Measurements from ENCODE around the gene ANKRD24.

ANKRD24 gene

GRCh38 chr19:4256563-4256962 lies 74.1 kb downstream of the ANKRD24 start:
- no peak for DNase-seq (ENCODE audit: low spot score)
- Histone ChIP-seq H3K27ac (no peak overlapping the region), H3K4me3 (no peak overlapping the region)
- no peak for TF ChIP-seq CTCF (IDR thresholded peaks at IDR 0.05)

GRCh38 chr19:4257025-4257424 lies 74.5 kb downstream of the ANKRD24 start:
- H3K27ac ChIP-seq = no peak overlapping the region

GRCh38 chr19:4258181-4258580 lies 75.7 kb downstream of the ANKRD24 start:
- no peak for DNase-seq (ENCODE audit: low spot score)
- Histone ChIP-seq H3K27ac (no peak overlapping the region), H3K4me3 (no peak overlapping the region)
- TF ChIP-seq CTCF (IDR thresholded peaks at IDR 0.05) = no peak

More at GRCh38 chr19:4257025-4257424, 74.5 kb downstream of the ANKRD24 start:
- no peak overlapping the region for H3K4me3 ChIP-seq
- no peak for DNase-seq (ENCODE audit: low spot score)
- no peak for TF ChIP-seq CTCF (IDR thresholded peaks at IDR 0.05)

GRCh38 chr19:4260613-4261191 lies 78.2 kb downstream of the ANKRD24 start:
- no peak overlapping the region for H3K27ac ChIP-seq
- no peak for TF ChIP-seq CTCF (IDR thresholded peaks at IDR 0.05)
- DNase-seq (ENCODE audit: low spot score) = no peak
- H3K4me3 ChIP-seq = no peak overlapping the region

GRCh38 chr19:4264812-4265211 lies 82.3 kb downstream of the ANKRD24 start:
- Histone ChIP-seq H3K4me3 (no peak overlapping the region), H3K27ac (no peak overlapping the region)
- DNase-seq (ENCODE audit: low spot score) = no peak
- TF ChIP-seq CTCF (IDR thresholded peaks at IDR 0.05) = no peak

- no peak for DNase-seq (ENCODE audit: low spot score)
- TF ChIP-seq CTCF (IDR thresholded peaks at IDR 0.05) = no peak
- Histone ChIP-seq H3K27ac (no peak overlapping the region), H3K4me3 (no peak overlapping the region)
These were observed 83.9 kb downstream of the ANKRD24 start for GRCh38 chr19:4266253-4267000.

Data from coronary artery (tissue), 2 donors.